ENCODE measurements around the gene IFRD2. TPM values are rescaled to one million over a fixed set of nuclear protein-coding genes. Genes with fewer than 3 reads are reported as not detected.
A peak's percentile ranks its signal among the peaks of the same experiment; 100 is the strongest.

IFRD2 gene
- total and polyA plus RNA-seq, 2 of the 8 experiments (the other 6 are each of a cell fraction or from before 2014, with no cell fraction given): 76.7 to 88.8 TPM

- no peak overlapping the region for H2AK5ac ChIP-seq (ENCODE audit: low read depth, low read length)
- DNase-seq (ENCODE audit: low read depth in 1 of 2, low spot score in 2 of 2) (no peak), FAIRE-seq (no peak)
- 91% methylated on average over 12 of the region's 12 CpGs; no CpG with 5 or more reads in 1 of the 2 experiments for WGBS, 2 experiments (ENCODE audit: extremely low coverage in 1 of 2, insufficient coverage in 1 of 2, insufficient read length in 1 of 2, insufficient replicate concordance in 2 of 2, low coverage in 1 of 2, low lambda C conversion rate in 2 of 2, missing lambda C conversion rate in 1 of 2)
- peaks cover 0 to 8% of the 10 kb centered on the region in 2 experiments for H4K20me1 ChIP-seq (replicated peaks in 1 of 2; ENCODE audit: control insufficient read depth in 1 of 2, insufficient read depth in 2 of 2, low read length in 2 of 2)
- no peak overlapping the region for H3K23ac ChIP-seq (ENCODE audit: insufficient read length)
- H3K79me2 ChIP-seq (ENCODE audit: control insufficient read depth in 1 of 2, insufficient read depth in 2 of 2, low read length in 2 of 2): peaks cover 0 to 15% of the 10 kb centered on the region in 2 experiments; a peak in 3 of 4 replicates
- no peak overlapping the region for H2AFZ ChIP-seq (ENCODE audit: low read length)
- H3K4me3 ChIP-seq (ENCODE audit: extremely low read depth in 1 of 4, insufficient read depth in 2 of 4, low read depth in 3 of 4, low read length in 4 of 4): peak overlapping the region in 1 of 4 experiments; percentile 94; a peak in 1 of 8 replicates
- POLR2A ChIA-PET (ENCODE audit: partially characterized antibody): interaction anchor here (0.8 to 6.8 kb wide), 10 partner anchors 9 to 55 kb away, joined by 3 to 122 read pairs (median 4); partner anchors contain the start of genes HYAL2, LSMEM2 and TUSC2
- no peak overlapping the region for H3K56ac ChIP-seq (replicated peaks; ENCODE audit: insufficient read length, low read depth, low read length)
- H3K36me3 ChIP-seq (ENCODE audit: control insufficient read depth in 2 of 4, insufficient read depth in 4 of 4, low read length in 3 of 4): peaks cover 12 to 20% (median 18%) of the 10 kb centered on the region in 4 experiments
- H3K79me1 ChIP-seq (ENCODE audit: low read depth, low read length): peaks cover 8% of the 10 kb centered on the region; the same call in 1 of the 2 replicates
- peak overlapping the region; percentile 93 to 95; a peak in 3 of 4 replicates for H3K4me2 ChIP-seq (ENCODE audit: insufficient read depth in 1 of 2, low read depth in 2 of 2, low read length in 2 of 2)
- peaks cover 10% of the 10 kb centered on the region for H3K23me2 ChIP-seq (ENCODE audit: low read depth, low read length)
- H4K5ac ChIP-seq (ENCODE audit: insufficient read length, low read depth, low read length): no peak overlapping the region
- H2BK15ac ChIP-seq (ENCODE audit: low read length): no peak overlapping the region
- 0 out of 2 replicates have a peak overlapping the region, but pooled peaks have one; percentile 67 for H2BK5ac ChIP-seq (ENCODE audit: low read depth, low read length)
- H2BK120ac ChIP-seq (replicated peaks; ENCODE audit: low read depth, low read length): no peak overlapping the region
- H3K4ac ChIP-seq (replicated peaks; ENCODE audit: insufficient read length, low read depth, low read length): no peak overlapping the region
- H3K27me3 ChIP-seq (replicated peaks in 1 of 4; ENCODE audit: control insufficient read depth in 3 of 4, extremely low read depth in 1 of 4, insufficient read depth in 3 of 4, low read length in 3 of 4): no peaks in the 10 kb centered on the region; a peak in 2 of 7 replicates
- H4K91ac ChIP-seq (replicated peaks; ENCODE audit: insufficient read length, low read length): peak overlapping the region; percentile 59
- H3K4me1 ChIP-seq (replicated peaks in 1 of 4; ENCODE audit: control insufficient read depth in 3 of 4, insufficient read depth in 4 of 4, low read length in 3 of 4): peaks cover 0 to 9% (median 5%) of the 10 kb centered on the region in 4 experiments; a peak in 5 of 7 replicates
- no peak overlapping the region for H2BK12ac ChIP-seq (ENCODE audit: low read depth, low read length)
- H3K9ac ChIP-seq (replicated peaks in 1 of 4; ENCODE audit: extremely low read depth in 1 of 4, low read depth in 3 of 4, low read length in 3 of 4): no peak overlapping the region
- H4K8ac ChIP-seq (ENCODE audit: extremely low read depth, insufficient read depth, low read length): 0 out of 2 replicates have a peak overlapping the region, but pooled peaks have one; percentile 41
- H3K14ac ChIP-seq (ENCODE audit: insufficient read length): no peak overlapping the region
- H3K9me3 ChIP-seq (ENCODE audit: insufficient read depth in 2 of 2, low read depth in 1 of 2, low read length in 1 of 2): no peaks in the 10 kb centered on the region
- CTCF ChIA-PET (ENCODE audit: partially characterized antibody): interaction anchor here (0.5 to 4.3 kb wide), 11 partner anchors 9 to 99 kb away, joined by 3 to 15 read pairs (median 3); partner anchors contain the start of genes HYAL2 and LSMEM2
- 0 out of 2 replicates have a peak overlapping the region, but pooled peaks have one; percentile 37 for H3K27ac ChIP-seq (ENCODE audit: low read depth, low read length)
- H2BK20ac ChIP-seq (ENCODE audit: low read length): no peak overlapping the region
- H3K18ac ChIP-seq (ENCODE audit: extremely low read depth, low read length): no peak overlapping the region
- TF ChIP-seq GTF2F1 (IDR thresholded peaks at IDR 0.05; ENCODE audit: borderline replicate concordance, low read depth, low read length) (no peak), RXRA (IDR thresholded peaks at IDR 0.05; ENCODE audit: insufficient read depth, low read depth, low read length) (no peak), CREB1 (IDR thresholded peaks at IDR 0.05) (no peak), MAX (IDR thresholded peaks at IDR 0.05) (no peak), MAFK (IDR thresholded peaks at IDR 0.05; ENCODE audit: low read depth, low read length) (no peak), KDM4A (IDR thresholded peaks at IDR 0.05; ENCODE audit: low read depth, low read length, severe bottlenecking) (no peak), HDAC2 (IDR thresholded peaks at IDR 0.05; ENCODE audit: borderline replicate concordance in 1 of 2, low read depth in 2 of 2, low read length in 2 of 2) (no peak), SIN3A (conservative IDR thresholded peaks at IDR 0.05 in 1 of 2, IDR thresholded peaks at IDR 0.05 in 1 of 2; ENCODE audit: low read depth in 1 of 2, low read length in 2 of 2) (no peak), KDM5A (IDR thresholded peaks at IDR 0.05; ENCODE audit: low read length) (no peak), ASH2L (IDR thresholded peaks at IDR 0.05; ENCODE audit: low read length) (no peak), POLR2AphosphoS5 (IDR thresholded peaks at IDR 0.05; ENCODE audit: low read depth, low read length) (no peak)
Measured at GRCh38 chr3:50293079-50293801, 1.0 kb upstream of the IFRD2 start.

Data from H1 (cell line).